Subcutaneous adipose tissue (tissue), 4 donors: ENCODE results near the gene GATA3. TPM values are rescaled to one million over a fixed set of nuclear protein-coding genes. Genes with fewer than 3 reads are reported as not detected.

Experiments
- total RNA-seq, 4 donors: library from RNA; depleted of rRNA; stranded (reverse); fragments of >200 nt; gene quantifications; one replicate each; pipeline ENCODE4 v1.1.0, GENCODE V29; 2016
- TF ChIP-seq, protein P1 (sequence below): fragments of 450-650 bp; IDR thresholded peaks from one replicate; pipeline ENCODE4 v1.5.1; 2016; ENCODE audit warnings: low read depth, mild to moderate bottlenecking, control low read depth, antibody characterized with exemption, moderate library complexity

The GATA3 gene
- total RNA-seq, 4 donors from 2014 or later = 0.66 to 8.3 (median 3.0) TPM

DNA sequence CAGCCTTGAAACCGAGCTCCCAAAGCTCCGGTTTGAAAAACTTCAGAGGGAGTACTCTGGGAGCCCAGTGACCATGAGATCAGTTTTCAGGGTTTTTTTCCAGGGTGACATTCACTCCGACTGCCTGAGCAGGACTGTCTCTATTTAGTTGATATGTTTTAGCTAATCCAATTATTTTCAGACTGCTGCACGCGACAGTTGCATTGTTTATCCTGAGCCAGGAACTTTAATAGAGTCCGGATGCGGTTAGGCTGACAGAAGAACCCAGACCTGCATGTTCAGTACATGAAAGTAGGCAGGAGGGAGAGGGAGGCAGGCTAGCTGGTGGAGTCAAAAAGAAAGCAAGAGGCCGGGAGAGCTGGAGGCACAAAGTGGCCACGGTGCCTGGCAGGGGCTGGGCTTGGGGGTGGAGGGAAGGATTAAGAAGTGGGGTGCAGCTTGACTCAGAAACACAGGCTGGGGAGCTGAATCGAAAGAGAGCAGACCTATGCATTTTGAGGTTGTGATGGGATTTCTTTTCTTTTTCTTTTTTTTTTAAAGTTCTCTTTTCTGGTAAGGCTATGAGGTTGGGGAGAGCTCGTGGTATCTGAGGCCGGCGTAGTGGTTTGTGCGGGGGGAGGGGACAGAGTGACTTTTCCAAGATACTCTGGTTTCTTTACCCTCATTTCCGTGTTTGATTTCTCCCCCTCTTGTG is 5.7 kb downstream of the GATA3 start:
- TF ChIP-seq, protein P1, sequence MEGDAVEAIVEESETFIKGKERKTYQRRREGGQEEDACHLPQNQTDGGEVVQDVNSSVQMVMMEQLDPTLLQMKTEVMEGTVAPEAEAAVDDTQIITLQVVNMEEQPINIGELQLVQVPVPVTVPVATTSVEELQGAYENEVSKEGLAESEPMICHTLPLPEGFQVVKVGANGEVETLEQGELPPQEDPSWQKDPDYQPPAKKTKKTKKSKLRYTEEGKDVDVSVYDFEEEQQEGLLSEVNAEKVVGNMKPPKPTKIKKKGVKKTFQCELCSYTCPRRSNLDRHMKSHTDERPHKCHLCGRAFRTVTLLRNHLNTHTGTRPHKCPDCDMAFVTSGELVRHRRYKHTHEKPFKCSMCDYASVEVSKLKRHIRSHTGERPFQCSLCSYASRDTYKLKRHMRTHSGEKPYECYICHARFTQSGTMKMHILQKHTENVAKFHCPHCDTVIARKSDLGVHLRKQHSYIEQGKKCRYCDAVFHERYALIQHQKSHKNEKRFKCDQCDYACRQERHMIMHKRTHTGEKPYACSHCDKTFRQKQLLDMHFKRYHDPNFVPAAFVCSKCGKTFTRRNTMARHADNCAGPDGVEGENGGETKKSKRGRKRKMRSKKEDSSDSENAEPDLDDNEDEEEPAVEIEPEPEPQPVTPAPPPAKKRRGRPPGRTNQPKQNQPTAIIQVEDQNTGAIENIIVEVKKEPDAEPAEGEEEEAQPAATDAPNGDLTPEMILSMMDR = no peak

DNA sequence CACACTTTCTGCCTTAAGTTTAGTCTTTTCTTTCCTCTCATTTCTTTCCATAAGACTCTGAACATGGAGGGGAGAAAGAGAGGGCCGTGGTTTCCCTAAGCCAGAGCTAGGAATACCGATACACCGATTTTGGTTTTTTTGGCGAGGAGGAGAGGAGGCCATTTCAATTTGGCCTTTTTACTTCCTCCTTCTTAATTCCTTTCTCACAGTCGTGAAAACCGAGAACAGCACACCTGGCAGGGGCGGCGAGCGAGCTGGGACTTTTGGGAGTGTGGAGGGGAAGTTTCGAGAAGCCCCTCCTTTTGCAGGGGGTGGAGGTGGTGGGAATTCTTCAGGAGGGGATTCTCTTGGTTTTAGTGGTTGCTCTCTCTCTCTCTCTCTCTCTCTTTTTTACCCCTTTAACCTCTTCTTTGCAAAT is 6.2 kb downstream of the GATA3 start:
- TF ChIP-seq, protein P1 = no peak

DNA sequence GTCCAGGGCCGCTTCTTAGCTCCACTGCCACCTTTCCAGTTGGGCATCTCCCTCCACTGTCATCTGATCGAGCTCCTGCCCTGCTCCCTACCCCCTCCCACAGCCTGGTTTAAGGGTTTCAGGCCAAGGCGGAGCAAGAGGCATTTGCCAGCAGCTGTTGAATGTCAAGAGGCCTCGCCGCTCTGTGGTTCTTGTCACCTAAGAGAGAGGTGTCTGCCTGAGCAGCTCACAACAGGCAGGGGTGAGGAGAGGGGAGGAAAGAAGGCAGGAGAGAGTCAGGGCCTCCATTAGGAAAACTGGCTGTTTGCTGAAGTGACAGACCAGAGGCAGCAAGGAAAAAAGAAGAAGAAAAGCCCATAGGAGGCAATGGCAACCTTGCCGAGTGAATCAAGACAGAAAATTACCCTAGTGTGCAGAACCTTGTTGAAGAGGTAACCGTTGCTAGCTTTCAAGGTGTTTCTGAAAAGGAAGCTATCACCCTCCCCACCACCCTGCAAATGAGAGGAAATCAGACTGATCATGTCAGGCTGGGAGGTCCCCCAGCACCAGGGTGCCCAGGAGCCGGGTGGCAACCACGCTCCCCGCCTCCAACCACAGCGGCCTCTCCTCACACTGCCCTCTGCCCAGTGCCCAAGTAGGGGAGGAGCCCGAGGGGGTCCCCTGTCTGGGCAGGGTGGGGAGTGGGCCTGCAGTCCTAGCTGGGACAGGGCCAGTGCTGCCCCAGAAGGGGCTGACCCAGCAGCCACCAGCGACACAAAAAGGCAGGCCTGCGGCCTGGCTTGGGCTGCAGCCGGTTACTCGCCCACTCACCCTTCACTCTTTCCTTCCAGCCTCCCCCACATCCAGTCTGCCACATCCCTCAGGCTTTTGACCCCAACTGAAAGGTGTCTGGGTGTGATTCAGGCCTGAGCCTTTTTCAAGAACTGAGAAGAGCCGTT is 7.1 kb downstream of the GATA3 start:
- TF ChIP-seq, protein P1 = no peak

DNA sequence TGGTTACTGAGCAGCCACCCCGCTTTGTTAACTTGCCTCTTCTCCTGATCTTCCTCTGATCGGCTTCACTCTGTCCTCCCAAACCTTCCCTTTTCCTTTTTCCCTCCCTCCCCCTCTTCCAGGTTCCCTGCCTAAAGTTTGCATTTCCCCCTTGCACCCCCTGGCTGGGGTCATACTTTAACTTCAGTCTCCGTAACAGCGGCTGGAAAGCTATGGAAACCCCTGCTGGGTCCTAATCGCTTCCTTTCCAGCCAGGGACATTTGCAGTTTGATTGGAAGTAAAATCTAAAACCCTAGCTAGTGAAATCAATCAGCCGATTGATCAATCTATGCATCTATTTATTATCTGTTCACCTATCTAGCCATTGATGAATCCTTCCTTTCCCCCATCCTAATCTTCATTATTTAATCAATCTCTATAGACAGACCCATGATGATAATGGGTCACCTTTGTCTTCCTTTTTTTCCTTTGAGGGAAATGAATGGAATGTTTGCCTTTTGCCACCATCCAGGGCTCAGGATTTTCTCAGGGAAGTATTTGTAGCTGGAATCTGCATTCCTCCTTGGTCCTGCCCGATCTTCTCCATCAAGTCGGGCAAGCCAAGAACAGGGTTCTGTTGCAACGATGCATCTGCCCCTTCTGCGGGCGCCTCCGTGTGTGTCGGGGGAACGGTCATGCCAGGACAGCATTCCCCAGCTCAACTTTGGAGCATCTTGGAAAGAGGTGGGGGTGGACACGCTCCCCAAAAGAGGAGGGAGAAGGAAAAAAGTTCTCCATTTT is 8.8 kb downstream of the GATA3 start:
- TF ChIP-seq, protein P1 = no peak

DNA sequence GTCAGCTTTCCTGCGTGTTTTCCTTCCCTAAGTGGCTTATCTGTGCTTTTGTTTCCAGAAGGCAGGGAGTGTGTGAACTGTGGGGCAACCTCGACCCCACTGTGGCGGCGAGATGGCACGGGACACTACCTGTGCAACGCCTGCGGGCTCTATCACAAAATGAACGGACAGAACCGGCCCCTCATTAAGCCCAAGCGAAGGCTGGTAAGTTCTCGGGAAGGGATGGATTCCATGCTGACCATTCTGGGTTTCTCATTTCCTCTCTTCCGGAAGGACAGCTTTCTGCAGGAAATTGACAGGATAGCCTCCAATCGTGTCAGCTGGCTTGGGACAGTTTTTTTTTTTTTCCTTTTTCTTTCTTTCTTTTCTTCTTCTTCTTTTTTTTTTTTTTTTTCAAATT is 9.4 kb downstream of the GATA3 start:
- TF ChIP-seq, protein P1 = no peak

DNA sequence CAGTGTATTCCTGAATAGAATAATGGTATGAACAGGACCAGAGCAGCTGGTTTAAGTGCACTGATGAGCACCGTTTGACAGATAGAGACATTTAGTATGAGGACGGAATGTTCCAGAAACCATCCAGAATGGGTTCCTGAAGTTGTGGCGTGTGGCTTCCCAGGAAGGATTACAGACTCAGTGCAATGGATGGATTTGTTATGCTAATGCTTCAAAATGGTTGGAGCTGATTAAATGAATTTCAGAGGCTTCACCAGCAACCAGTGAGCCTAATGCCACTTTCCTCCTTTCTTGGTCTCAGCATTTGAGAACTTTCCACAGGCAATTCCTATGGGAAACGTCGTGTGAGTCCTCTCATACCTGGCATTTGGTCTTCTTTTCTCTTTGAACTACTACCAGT is 9.9 kb downstream of the GATA3 start:
- TF ChIP-seq, protein P1 = no peak
